ENCODE results near the gene DDX19B.

The DDX19B gene

DNA sequence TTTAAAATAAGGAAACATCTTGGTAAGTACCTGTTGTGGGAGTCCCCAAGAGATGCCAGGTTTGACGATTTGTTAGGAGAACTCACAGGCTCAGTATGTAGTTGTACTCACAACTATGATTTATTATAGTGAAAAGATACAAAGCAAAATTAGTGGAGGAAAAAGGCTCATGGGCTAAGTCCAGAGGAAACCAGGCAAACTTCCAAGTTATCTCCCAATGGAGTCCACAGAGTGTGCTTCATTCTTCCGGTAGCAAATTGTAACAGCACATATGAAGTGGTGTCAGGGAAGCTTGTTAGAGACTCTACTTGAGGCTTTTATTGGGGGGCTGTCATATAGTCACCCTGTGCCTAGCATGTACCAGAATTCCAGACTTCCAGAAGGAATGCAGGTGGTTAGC, 50.0 kb downstream of the DDX19B start:
- peak; percentile 25 for DNase-seq (ENCODE audit: low read depth)

- DNase-seq (ENCODE audit: low read depth) = no peak
Measured at GRCh38 chr16:70349783-70350182, 50.8 kb downstream of the DDX19B start.

DNA sequence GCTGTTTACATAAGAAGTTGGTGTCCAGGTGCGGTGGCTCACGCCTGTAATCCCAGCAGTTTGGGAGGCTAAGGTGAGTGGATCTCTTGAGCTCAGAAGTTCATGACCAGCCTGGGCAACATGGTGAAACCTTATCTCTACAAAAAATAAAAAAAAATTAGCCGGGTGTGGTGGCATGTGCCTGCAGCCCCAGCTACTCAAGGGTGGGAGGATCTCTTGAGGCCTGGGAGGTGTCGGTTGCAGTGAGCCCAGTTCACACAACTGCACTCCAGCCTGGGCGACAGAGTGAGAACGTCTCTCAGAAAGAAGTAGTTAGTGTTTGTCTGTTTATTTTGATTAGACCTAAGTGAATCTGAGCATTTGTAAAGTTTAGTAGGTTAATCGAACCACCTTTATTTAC, 60.6 kb downstream of the DDX19B start:
- DNase-seq (ENCODE audit: low read depth) = no peak

- no peak for DNase-seq (ENCODE audit: low read depth)
Measured at GRCh38 chr16:70364399-70364798, 65.4 kb downstream of the DDX19B start.

DNA sequence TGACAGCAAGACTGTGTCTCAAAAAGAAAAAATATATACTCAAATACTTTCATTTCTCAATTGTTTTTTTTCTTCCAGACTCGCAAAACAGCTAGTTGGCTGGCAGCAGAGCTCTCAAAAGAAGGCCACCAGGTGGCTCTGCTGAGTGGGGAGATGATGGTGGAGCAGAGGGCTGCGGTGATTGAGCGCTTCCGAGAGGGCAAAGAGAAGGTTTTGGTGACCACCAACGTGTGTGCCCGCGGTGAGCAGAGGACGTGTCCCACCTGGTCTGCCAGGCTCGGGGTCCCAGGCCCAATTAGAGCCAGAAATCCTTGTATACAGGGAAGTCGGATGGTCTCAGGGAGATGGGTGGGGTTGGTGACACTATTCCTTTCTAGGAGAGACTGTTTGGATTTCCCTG, 71.2 kb downstream of the DDX19B start:
- DNase-seq (ENCODE audit: low read depth) = peak; percentile 27

- no peak for DNase-seq (ENCODE audit: low read depth)
Measured at GRCh38 chr16:70370924-70371323, 71.9 kb downstream of the DDX19B start.

DNA sequence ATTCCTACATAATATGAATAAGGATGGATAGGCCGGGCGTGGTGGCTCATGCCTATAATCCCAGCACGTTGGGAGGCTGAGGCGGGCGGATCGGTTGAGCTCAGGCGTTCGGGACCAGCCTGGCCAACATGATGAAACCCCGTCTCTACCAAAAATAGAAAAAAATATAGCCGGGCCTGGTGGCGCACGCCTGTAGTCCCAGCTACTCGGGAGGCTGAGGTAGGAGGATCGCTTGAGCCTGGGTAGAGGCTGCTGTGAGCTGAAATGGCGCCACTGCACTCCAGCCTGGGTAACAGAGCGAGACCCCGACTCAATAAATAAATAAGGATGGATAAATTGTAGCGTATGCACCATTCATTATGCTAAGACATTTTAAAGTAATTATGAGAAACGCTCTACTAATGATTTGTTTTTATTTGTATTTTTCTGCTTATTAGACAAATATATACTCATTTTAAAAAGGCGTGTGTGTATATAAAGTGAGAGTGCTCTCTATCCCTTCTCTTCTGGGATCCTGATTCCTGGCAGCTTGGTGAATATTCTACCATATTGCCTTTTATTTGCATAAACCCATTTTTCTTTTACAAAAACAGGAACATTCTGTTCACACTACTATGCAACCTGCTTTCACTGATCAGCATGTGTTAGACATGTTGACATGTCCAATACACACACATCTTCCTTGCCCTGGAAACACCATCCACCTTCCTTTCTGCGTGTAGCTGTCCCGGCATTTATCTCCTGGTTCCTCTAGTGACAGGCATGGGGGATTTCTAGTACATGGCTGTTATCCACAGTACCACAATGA, 74.1 kb downstream of the DDX19B start:
- no peak for DNase-seq (ENCODE audit: low read depth)

GRCh38 chr16:70374213-70374612, 75.2 kb downstream of the DDX19B start:
- no peak for DNase-seq (ENCODE audit: low read depth)

GRCh38 chr16:70375636-70376611, 76.9 kb downstream of the DDX19B start:
- DNase-seq (ENCODE audit: low read depth) = no peak

DNA sequence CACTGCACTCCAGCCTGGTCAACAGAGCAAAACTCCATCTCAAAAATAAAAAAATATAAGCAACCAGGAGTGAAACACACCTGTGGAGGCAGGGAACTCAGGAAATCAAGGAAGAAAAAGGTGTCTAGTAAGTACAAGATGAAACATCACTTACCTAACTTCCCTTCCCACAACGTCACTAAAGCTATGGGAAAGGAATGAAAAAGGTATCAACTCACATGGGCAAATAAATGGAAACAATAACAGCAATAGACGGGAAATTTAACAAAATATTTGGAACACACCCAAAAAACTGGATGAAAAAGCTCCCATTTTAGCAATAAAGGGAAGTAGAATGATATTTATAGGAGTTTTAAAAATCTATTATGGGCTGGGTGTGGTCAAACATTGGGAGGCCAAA, 78.8 kb downstream of the DDX19B start:
- DNase-seq (ENCODE audit: low read depth) = no peak

GRCh38 chr16:70378869-70379493, 80.0 kb downstream of the DDX19B start:
- DNase-seq (ENCODE audit: low read depth) = no peak

DNA sequence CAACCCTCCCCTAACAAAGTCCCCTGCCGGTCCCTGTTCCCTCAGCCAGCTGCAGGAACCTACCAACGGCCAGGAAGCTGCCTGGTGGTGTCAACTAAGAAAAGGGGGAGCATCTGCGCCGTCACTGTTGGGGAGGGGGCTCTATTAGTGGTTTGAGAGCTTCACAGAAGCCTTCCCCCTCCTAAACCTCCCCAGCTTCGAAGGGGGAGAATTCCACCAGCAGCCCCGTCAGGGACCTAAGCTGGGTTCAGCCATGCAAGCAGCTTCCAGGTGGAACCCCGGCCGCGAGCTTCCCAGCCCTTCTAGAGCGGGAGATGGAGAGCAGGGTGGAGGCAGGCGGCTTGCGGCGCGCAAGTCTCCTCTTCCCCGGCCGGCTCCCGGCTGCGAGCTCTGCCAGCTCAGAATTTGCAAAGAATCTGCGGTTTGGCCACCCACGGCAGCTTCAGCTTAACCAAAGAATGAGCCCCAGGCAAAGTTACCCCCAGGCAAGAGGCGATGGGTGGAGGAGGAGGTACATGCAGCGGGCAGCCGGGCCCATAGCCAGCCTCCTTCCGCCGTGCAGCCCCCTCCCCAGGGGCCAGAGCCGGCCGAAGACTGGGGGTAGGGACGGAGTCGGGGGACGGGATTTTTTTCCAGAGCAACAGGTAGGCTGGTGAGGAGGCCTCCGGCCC, 81.4 kb downstream of the DDX19B start:
- DNase-seq (ENCODE audit: low read depth) = peak; percentile 88

- DNase-seq (ENCODE audit: low read depth) = peak; percentile 96
Measured at GRCh38 chr16:70380919-70381603, 82.1 kb downstream of the DDX19B start.

DNA sequence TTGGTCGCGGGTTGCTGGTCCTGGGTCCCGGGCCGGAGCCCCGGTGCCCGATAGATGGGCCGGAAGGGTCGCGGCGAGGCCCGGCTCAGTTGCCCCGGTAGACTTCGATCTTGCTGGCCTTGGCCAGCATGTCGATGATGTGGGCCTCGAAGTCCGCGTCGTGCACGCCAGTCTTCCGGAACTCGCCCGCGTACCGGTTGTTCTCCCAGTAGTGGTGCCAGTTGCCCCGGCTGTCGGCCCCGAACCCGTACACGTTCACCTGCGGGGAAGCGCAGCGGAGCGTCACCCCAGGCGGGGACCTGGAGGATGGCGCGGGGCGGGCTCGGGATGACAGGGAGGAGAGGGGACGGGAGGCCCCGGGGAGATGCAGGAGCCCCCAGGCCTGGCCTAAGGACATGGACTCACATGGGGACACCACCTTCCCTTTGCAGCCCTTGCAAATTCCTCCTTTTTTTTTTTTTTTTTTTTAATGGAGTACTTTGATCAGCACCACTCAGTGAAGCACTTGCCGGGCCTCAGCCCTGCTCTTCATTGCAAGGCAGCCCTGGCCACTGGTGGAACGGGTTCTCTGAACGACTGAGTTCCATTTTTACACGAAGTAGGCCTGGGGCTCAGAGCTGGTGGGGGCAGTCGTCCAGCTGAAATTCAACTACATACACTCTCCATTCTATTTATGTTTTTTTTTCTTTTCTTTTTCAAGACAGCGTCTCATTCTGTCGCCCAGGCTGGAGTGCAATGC, 82.8 kb downstream of the DDX19B start:
- no peak for DNase-seq (ENCODE audit: low read depth)

DNA sequence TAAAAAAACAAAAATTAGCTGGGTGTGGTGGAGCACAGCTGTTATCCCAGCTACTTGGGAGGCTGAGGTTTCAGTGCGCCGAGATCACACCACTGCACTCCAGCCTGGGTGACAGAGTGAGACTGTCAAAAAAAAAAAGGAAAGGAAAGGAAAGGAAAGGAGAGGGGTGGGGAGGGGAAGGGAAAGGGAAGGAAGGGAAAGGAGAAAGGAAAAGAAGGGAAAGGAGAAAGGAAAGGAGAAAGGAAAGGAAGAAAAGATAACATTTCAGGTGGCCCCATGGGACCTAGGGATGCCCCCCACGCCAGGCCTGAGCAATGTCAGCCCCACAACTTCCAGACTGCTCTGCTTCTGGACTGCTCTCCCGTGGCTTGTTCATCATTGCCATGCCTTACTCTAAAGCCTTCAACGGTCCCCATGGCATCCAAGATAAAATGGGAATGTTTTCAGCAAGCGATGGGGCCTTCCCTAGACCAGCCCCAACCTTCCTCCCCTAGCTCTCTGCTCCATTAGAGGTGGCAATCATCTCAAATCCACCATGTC, 84.5 kb downstream of the DDX19B start:
- no peak for DNase-seq (ENCODE audit: low read depth)
